Liver (tissue), 9 donors: ENCODE measurements around the gene SNX5. TPM values are rescaled to one million over a fixed set of nuclear protein-coding genes. Genes with fewer than 3 reads are reported as not detected.

Experiments
- DNase-seq: peaks from one replicate; pipeline ENCODE4 v3.0.0-alpha.2; 2017; ENCODE audit warnings: low spot score
- H3K27ac ChIP-seq, 2 donors: one replicate each; pipeline ENCODE4 v1.7.0; 2013; ENCODE audit warnings: inconsistent platforms in 2 of 2, low read length in 2 of 2, control low read depth in 1 of 2, low read depth in 1 of 2, mild to moderate bottlenecking in 1 of 2
- H3K27me3 ChIP-seq, 4 donors: one replicate each; pipeline versions ENCODE4 v1.6.1 to v1.7.0; 2013; ENCODE audit warnings: low read length in 3 of 4, inconsistent platforms in 1 of 4, mild to moderate bottlenecking in 1 of 4, moderate library complexity in 1 of 4; ENCODE audit not compliant: control insufficient read depth in 4 of 4, insufficient read depth in 4 of 4
- H3K36me3 ChIP-seq, 4 donors: one replicate each; pipeline versions ENCODE4 v1.6.1 to v1.7.0; 2013; ENCODE audit warnings: low read length in 3 of 4, mild to moderate bottlenecking in 3 of 4, low read depth in 1 of 4, moderate library complexity in 1 of 4; ENCODE audit not compliant: control insufficient read depth in 4 of 4, insufficient read depth in 3 of 4
- H3K4me1 ChIP-seq, 4 donors: one replicate each; pipeline versions ENCODE4 v1.6.1 to v1.7.0; 2013; ENCODE audit warnings: low read length in 3 of 4, mild to moderate bottlenecking in 3 of 4, moderate library complexity in 1 of 4; ENCODE audit not compliant: control insufficient read depth in 4 of 4, insufficient read depth in 4 of 4
- H3K4me3 ChIP-seq, 3 donors: one replicate each; pipeline versions ENCODE4 v1.6.1 to v1.7.0; 2013; ENCODE audit warnings: low read length in 3 of 3, control low read depth in 1 of 3, low read depth in 1 of 3, mild to moderate bottlenecking in 1 of 3
- H3K9ac ChIP-seq, 2 donors: one replicate each; pipeline ENCODE4 v1.7.0; 2013; ENCODE audit warnings: low read length in 2 of 2, mild to moderate bottlenecking in 2 of 2, moderate library complexity in 2 of 2, control low read depth in 1 of 2, low read depth in 1 of 2
- H3K9me3 ChIP-seq, 4 donors: one replicate each; pipeline versions ENCODE4 v1.6.1 to v1.7.0; 2013; ENCODE audit warnings: low read length in 3 of 4; ENCODE audit not compliant: control insufficient read depth in 4 of 4
- EGR1 ChIP-seq, 2 donors: IDR thresholded peaks; 2 replicates each; pipeline ENCODE4 v1.6.1; 2016 to 2018; ENCODE audit warnings: antibody characterized with exemption in 2 of 2, low read depth in 2 of 2
- FOXA1 ChIP-seq: IDR thresholded peaks from 2 replicates; pipeline ENCODE4 v1.6.1; 2016; ENCODE audit warnings: antibody characterized with exemption
- FOXA2 ChIP-seq: IDR thresholded peaks from 2 replicates; pipeline ENCODE4 v1.6.1; 2016; ENCODE audit warnings: antibody characterized with exemption
- GABPA ChIP-seq, 2 donors: IDR thresholded peaks in 1 of 2; conservative IDR thresholded peaks in 1 of 2; 2 replicates each; pipeline ENCODE4 v1.6.1; 2016; ENCODE audit warnings: antibody characterized with exemption in 2 of 2, mild to moderate bottlenecking in 1 of 2, moderate library complexity in 1 of 2
- HNF4A ChIP-seq, 2 donors: conservative IDR thresholded peaks; 2 replicates each; pipeline ENCODE4 v1.6.1; 2016; ENCODE audit warnings: antibody characterized with exemption in 2 of 2, mild to moderate bottlenecking in 2 of 2
- HNF4G ChIP-seq: IDR thresholded peaks from 2 replicates; pipeline ENCODE4 v1.6.1; 2016; ENCODE audit warnings: antibody characterized with exemption
- JUND ChIP-seq, 2 donors: IDR thresholded peaks; 2 replicates each; pipeline ENCODE4 v1.6.1; 2016; ENCODE audit warnings: antibody characterized with exemption in 2 of 2
- NR2F2 ChIP-seq: IDR thresholded peaks from 2 replicates; pipeline ENCODE4 v1.6.1; 2016; ENCODE audit warnings: antibody characterized with exemption
- RAD21 ChIP-seq, 2 donors: IDR thresholded peaks; 2 replicates each; pipeline ENCODE4 v1.6.1; 2016; ENCODE audit warnings: antibody characterized with exemption in 2 of 2, mild to moderate bottlenecking in 2 of 2
- RXRA ChIP-seq, 2 donors: IDR thresholded peaks; 2 replicates each; pipeline ENCODE4 v1.6.1; 2017 to 2018; ENCODE audit warnings: antibody characterized with exemption in 2 of 2, mild to moderate bottlenecking in 1 of 2
- SP1 ChIP-seq: IDR thresholded peaks from 2 replicates; pipeline ENCODE4 v1.6.1; 2018; ENCODE audit warnings: antibody characterized with exemption, mild to moderate bottlenecking
- TAF1 ChIP-seq: conservative IDR thresholded peaks from 2 replicates; pipeline ENCODE4 v1.6.1; 2016; ENCODE audit warnings: antibody characterized with exemption, mild to moderate bottlenecking
- YY1 ChIP-seq: IDR thresholded peaks from 2 replicates; pipeline ENCODE4 v1.6.1; 2016; ENCODE audit warnings: antibody characterized with exemption, mild to moderate bottlenecking
- WGBS: extraction: QIAGEN DNeasy Blood & Tissue Kit; methylation state at CpG from one replicate; pipeline ENCODE4 v1.1.7; 2013; 5-methylcytosine and 5-hydroxymethylcytosine counted together
- polyA plus RNA-seq, 2 donors: library from polyadenylated mRNA; stranded (reverse) in 1 of 2; unstranded in 1 of 2; fragments of 200-250 nt in 1 of 2; fragments of >200 nt in 1 of 2; fragmentation: Nextera tagmentation in 1 of 2; extraction: Ambion mirVana in 1 of 2; gene quantifications; one replicate each; pipeline versions ENCODE4 v1.2.1 to v1.2.3, GENCODE V29; 2013 to 2015
- total RNA-seq, 2 donors: library from RNA; depleted of rRNA; stranded (reverse); fragments of >200 nt; gene quantifications; one replicate each; pipeline ENCODE4 v1.2.3, GENCODE V29; 2014
- TF ChIP-seq, protein P1 (sequence below): IDR thresholded peaks from 2 replicates; pipeline ENCODE4 v1.6.1; 2016; ENCODE audit warnings: antibody characterized with exemption, mild to moderate bottlenecking
- TF ChIP-seq, protein P2 (sequence below): IDR thresholded peaks from 2 replicates; pipeline ENCODE4 v1.6.1; 2016; ENCODE audit warnings: antibody characterized with exemption
- TF ChIP-seq, protein P3 (sequence below): IDR thresholded peaks from 2 replicates; pipeline ENCODE4 v1.6.1; 2016; ENCODE audit warnings: antibody characterized with exemption
- TF ChIP-seq, protein P4 (sequence below): fragments of 150-350 bp; IDR thresholded peaks from 2 replicates; pipeline ENCODE4 v1.5.1; 2017; ENCODE audit warnings: improper control_type of control experiment, low read depth, low read length; ENCODE audit not compliant: missing input control
- TF ChIP-seq, protein P5 (sequence below): IDR thresholded peaks from 2 replicates; pipeline ENCODE4 v1.6.1; 2016; ENCODE audit warnings: antibody characterized with exemption
- donor health status: healthy.
- donor health status: healthy.
- donor health status: healthy.
- donor health status: healthy.
- donor health status: healthy.

SNX5 gene
- total and polyA plus RNA-seq, 4 donors: 32.8 to 77.8 (median 46.2) TPM

DNA sequence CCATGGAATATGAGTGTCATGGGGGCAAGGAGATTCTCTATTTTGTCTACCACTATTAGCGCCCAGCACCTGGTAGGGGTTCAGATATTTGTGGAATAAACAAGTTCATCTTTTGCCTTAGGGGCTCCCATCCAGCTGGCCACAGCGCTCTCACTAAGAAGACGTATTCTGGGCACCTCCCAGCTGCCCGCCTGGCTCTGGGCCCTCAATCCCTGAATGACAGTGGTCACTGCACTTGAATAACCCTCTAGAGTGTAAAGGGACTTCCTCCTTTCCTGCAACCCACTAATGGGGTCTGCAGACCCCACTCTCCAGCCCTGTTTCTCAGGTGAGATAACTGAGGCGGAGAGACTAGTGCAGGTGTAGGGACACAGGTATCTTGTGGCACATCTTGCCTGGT, 36.2 kb downstream of the SNX5 start:
- H3K27ac ChIP-seq: no peak overlapping the region
- no peaks in the 10 kb centered on the region for H3K9me3 ChIP-seq
- no peaks in the 10 kb centered on the region for H3K36me3 ChIP-seq
- whole genome bisulfite sequencing: 82% methylated on average over 5 of the region's 5 CpGs
- no peak for DNase-seq
- H3K27me3 ChIP-seq: no peaks in the 10 kb centered on the region
- no peak overlapping the region for H3K4me3 ChIP-seq
- no peak overlapping the region for H3K9ac ChIP-seq
- TF ChIP-seq HNF4A (conservative IDR thresholded peaks at IDR 0.05): no peak
- TF ChIP-seq, protein P1, sequence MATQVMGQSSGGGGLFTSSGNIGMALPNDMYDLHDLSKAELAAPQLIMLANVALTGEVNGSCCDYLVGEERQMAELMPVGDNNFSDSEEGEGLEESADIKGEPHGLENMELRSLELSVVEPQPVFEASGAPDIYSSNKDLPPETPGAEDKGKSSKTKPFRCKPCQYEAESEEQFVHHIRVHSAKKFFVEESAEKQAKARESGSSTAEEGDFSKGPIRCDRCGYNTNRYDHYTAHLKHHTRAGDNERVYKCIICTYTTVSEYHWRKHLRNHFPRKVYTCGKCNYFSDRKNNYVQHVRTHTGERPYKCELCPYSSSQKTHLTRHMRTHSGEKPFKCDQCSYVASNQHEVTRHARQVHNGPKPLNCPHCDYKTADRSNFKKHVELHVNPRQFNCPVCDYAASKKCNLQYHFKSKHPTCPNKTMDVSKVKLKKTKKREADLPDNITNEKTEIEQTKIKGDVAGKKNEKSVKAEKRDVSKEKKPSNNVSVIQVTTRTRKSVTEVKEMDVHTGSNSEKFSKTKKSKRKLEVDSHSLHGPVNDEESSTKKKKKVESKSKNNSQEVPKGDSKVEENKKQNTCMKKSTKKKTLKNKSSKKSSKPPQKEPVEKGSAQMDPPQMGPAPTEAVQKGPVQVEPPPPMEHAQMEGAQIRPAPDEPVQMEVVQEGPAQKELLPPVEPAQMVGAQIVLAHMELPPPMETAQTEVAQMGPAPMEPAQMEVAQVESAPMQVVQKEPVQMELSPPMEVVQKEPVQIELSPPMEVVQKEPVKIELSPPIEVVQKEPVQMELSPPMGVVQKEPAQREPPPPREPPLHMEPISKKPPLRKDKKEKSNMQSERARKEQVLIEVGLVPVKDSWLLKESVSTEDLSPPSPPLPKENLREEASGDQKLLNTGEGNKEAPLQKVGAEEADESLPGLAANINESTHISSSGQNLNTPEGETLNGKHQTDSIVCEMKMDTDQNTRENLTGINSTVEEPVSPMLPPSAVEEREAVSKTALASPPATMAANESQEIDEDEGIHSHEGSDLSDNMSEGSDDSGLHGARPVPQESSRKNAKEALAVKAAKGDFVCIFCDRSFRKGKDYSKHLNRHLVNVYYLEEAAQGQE: no peak
- TF ChIP-seq JUND (IDR thresholded peaks at IDR 0.05): no peak
- TF ChIP-seq HNF4G: no peak
- no peak for TF ChIP-seq SP1
- no peak for TF ChIP-seq FOXA1
- TF ChIP-seq NR2F2: no peak
- TF ChIP-seq, protein P2, sequence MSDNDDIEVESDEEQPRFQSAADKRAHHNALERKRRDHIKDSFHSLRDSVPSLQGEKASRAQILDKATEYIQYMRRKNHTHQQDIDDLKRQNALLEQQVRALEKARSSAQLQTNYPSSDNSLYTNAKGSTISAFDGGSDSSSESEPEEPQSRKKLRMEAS: no peak
- H3K4me1 ChIP-seq: peaks cover 0 to 2% (median 0%) of the 10 kb centered on the region in 4 donors

DNA sequence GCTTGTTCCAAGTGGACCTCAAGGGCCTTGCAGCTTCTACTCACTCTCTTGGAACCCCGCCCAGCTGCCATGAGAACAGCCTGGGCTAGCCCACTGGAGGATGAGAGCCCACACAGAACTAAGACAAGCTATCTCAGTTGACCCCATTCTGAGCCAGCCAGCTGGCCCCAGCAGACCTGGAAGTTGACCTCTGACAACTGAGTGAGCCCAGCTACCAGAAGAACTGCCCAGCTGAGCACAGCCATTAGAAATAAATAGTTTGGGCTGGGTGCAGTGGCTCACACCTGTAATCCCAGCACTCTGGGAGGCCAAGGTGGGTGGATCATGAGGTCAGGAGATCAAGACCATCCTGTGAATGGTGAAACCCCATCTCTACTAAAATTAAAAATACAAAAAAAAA, 37.1 kb downstream of the SNX5 start:
- WGBS: 90% methylated on average over 1 of the region's 1 CpG
- no peak for DNase-seq
- Histone ChIP-seq H3K9me3 (no peaks in the 10 kb centered on the region), H3K4me3 (no peak overlapping the region), H3K27me3 (no peaks in the 10 kb centered on the region), H3K36me3 (no peaks in the 10 kb centered on the region), H3K27ac (no peak overlapping the region), H3K4me1 (peaks cover 0 to 3% (median under 1%) of the 10 kb centered on the region in 4 donors), H3K9ac (no peak overlapping the region)
- TF ChIP-seq, protein P3, sequence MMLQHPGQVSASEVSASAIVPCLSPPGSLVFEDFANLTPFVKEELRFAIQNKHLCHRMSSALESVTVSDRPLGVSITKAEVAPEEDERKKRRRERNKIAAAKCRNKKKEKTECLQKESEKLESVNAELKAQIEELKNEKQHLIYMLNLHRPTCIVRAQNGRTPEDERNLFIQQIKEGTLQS: no peak
- TF ChIP-seq RXRA (IDR thresholded peaks at IDR 0.05) (no peak), EGR1 (IDR thresholded peaks at IDR 0.05; ENCODE audit: low read depth in 2 of 2) (no peak), FOXA2 (no peak), NR2F2 (no peak), FOXA1 (no peak), SP1 (no peak), TAF1 (no peak), RAD21 (IDR thresholded peaks at IDR 0.05) (no peak), YY1 (no peak), HNF4A (conservative IDR thresholded peaks at IDR 0.05) (no peak), JUND (IDR thresholded peaks at IDR 0.05) (no peak), GABPA (IDR thresholded peaks at IDR 0.05 in 1 of 2, conservative IDR thresholded peaks at IDR 0.05 in 1 of 2) (no peak), HNF4G (no peak)
- TF ChIP-seq, protein P4, sequence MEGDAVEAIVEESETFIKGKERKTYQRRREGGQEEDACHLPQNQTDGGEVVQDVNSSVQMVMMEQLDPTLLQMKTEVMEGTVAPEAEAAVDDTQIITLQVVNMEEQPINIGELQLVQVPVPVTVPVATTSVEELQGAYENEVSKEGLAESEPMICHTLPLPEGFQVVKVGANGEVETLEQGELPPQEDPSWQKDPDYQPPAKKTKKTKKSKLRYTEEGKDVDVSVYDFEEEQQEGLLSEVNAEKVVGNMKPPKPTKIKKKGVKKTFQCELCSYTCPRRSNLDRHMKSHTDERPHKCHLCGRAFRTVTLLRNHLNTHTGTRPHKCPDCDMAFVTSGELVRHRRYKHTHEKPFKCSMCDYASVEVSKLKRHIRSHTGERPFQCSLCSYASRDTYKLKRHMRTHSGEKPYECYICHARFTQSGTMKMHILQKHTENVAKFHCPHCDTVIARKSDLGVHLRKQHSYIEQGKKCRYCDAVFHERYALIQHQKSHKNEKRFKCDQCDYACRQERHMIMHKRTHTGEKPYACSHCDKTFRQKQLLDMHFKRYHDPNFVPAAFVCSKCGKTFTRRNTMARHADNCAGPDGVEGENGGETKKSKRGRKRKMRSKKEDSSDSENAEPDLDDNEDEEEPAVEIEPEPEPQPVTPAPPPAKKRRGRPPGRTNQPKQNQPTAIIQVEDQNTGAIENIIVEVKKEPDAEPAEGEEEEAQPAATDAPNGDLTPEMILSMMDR: no peak
- TF ChIP-seq, protein P1: no peak
- TF ChIP-seq, protein P2: no peak
- TF ChIP-seq, protein P5, sequence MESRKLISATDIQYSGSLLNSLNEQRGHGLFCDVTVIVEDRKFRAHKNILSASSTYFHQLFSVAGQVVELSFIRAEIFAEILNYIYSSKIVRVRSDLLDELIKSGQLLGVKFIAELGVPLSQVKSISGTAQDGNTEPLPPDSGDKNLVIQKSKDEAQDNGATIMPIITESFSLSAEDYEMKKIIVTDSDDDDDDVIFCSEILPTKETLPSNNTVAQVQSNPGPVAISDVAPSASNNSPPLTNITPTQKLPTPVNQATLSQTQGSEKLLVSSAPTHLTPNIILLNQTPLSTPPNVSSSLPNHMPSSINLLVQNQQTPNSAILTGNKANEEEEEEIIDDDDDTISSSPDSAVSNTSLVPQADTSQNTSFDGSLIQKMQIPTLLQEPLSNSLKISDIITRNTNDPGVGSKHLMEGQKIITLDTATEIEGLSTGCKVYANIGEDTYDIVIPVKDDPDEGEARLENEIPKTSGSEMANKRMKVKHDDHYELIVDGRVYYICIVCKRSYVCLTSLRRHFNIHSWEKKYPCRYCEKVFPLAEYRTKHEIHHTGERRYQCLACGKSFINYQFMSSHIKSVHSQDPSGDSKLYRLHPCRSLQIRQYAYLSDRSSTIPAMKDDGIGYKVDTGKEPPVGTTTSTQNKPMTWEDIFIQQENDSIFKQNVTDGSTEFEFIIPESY: no peak
